ENCODE data around the gene XBP1.
A peak's percentile ranks its signal among the peaks of the same experiment; 100 is the strongest.
"Not testable (repeated sequence)": the region's sequence is repeated elsewhere in the genome, so short reads cannot be mapped to it uniquely, and the experiment has no call there.

The XBP1 gene

GRCh38 chr22:28817919-28818859, 17.8 kb upstream of the XBP1 start:
- no peak for DNase-seq (ENCODE audit: low spot score)

- DNase-seq (ENCODE audit: low spot score) = no peak
These were observed 16.7 kb upstream of the XBP1 start for GRCh38 chr22:28817064-28817463.

- no peak for DNase-seq (ENCODE audit: low spot score)
These were observed 15.4 kb upstream of the XBP1 start for GRCh38 chr22:28815729-28816128.

GRCh38 chr22:28815111-28815510, 14.7 kb upstream of the XBP1 start:
- no peak for DNase-seq (ENCODE audit: low spot score)

- no peak for DNase-seq (ENCODE audit: low spot score)
These were observed 13.6 kb upstream of the XBP1 start for GRCh38 chr22:28813772-28814518.

GRCh38 chr22:28812516-28812915, 12.1 kb upstream of the XBP1 start:
- no peak for DNase-seq (ENCODE audit: low spot score)

GRCh38 chr22:28810821-28811491, 10.6 kb upstream of the XBP1 start:
- no peak for DNase-seq (ENCODE audit: low spot score)

- no peak for DNase-seq (ENCODE audit: low spot score)
These were observed 8.5 kb upstream of the XBP1 start for GRCh38 chr22:28808716-28809355.

GRCh38 chr22:28805426-28805825, 5.1 kb upstream of the XBP1 start:
- not testable (repeated sequence) for DNase-seq (ENCODE audit: low spot score)

GRCh38 chr22:28802595-28803123, 2.3 kb upstream of the XBP1 start:
- no peak for DNase-seq (ENCODE audit: low spot score)

- DNase-seq (ENCODE audit: low spot score) = no peak
These were observed 1.7 kb upstream of the XBP1 start for GRCh38 chr22:28801845-28802594.

GRCh38 chr22:28799606-28800307, 612 bp downstream of the XBP1 start:
- DNase-seq (ENCODE audit: low spot score) = peak; percentile 84

- DNase-seq (ENCODE audit: low spot score) = no peak
These were observed 1.4 kb downstream of the XBP1 start for GRCh38 chr22:28798810-28799605.

GRCh38 chr22:28795932-28796856, 4.2 kb downstream of the XBP1 start:
- DNase-seq (ENCODE audit: low spot score) = no peak

GRCh38 chr22:28795071-28795693, 5.2 kb downstream of the XBP1 start:
- no peak for DNase-seq (ENCODE audit: low spot score)

GRCh38 chr22:28793976-28794584, 6.3 kb downstream of the XBP1 start:
- no peak for DNase-seq (ENCODE audit: low spot score)

All from left forelimb (tissue), 1 donor.